HepG2 (cell line): ENCODE results near the gene ZG16. TPM values are rescaled to one million over a fixed set of nuclear protein-coding genes. Genes with fewer than 3 reads are reported as not detected.

ENCODE experiments used
- CBX1 ChIP-seq: IDR thresholded peaks from one replicate; pipeline ENCODE4 v1.6.1; 2016; ENCODE audit warnings: antibody characterized with exemption, low read depth
- CCDC6 ChIP-seq: sonication (generic); formaldehyde crosslinking; IDR thresholded peaks from 2 replicates; pipeline ENCODE4 v1.8.1; 2022; ENCODE audit warnings: mild to moderate bottlenecking, missing genetic modification reagents, moderate library complexity
- DPF2 ChIP-seq: sonication (generic); formaldehyde crosslinking; IDR thresholded peaks from 2 replicates; pipeline ENCODE4 v1.4.0; 2020; ENCODE audit warnings: mild to moderate bottlenecking, low read depth, missing genetic modification reagents, borderline replicate concordance
- HDAC2 ChIP-seq: sonication (generic); formaldehyde crosslinking; IDR thresholded peaks from 2 replicates; pipeline ENCODE4 v1.4.0; 2020; ENCODE audit warnings: missing genetic modification reagents
- ISL2 ChIP-seq: sonication (generic); formaldehyde crosslinking; IDR thresholded peaks from 2 replicates; pipeline ENCODE4 v1.5.0; 2020; ENCODE audit warnings: missing genetic modification reagents
- NONO ChIP-seq, 2 experiments: fragments of 450-650 bp in 1 of 2; sonication (generic) in 1 of 2; formaldehyde crosslinking in 1 of 2; IDR thresholded peaks in 1 of 2; conservative IDR thresholded peaks in 1 of 2; 2 replicates each; pipeline versions ENCODE4 v1.6.1 to v1.8.0; 2017 to 2022; ENCODE audit warnings: mild to moderate bottlenecking in 1 of 2, missing genetic modification reagents in 1 of 2, moderate library complexity in 1 of 2
- SKI ChIP-seq: fragments of 450-650 bp; IDR thresholded peaks from one replicate; pipeline ENCODE4 v1.6.1; 2018; ENCODE audit warnings: mild to moderate bottlenecking; ENCODE audit not compliant: partially characterized antibody
- SOX13 ChIP-seq, 3 experiments: fragments of 450-650 bp in 1 of 3; sonication (generic) in 1 of 3; formaldehyde crosslinking in 1 of 3; IDR thresholded peaks in 2 of 3; conservative IDR thresholded peaks in 1 of 3; 2 replicates each; pipeline versions ENCODE4 v1.5.0 to v1.6.1; 2016 to 2020; ENCODE audit warnings: antibody characterized with exemption in 1 of 3, mild to moderate bottlenecking in 1 of 3, missing compliant biosample characterization in 1 of 3, missing genetic modification reagents in 1 of 3, moderate library complexity in 1 of 3
- TMF1 ChIP-seq: sonication (generic); formaldehyde crosslinking; IDR thresholded peaks from 2 replicates; pipeline ENCODE4 v1.8.1; 2022; ENCODE audit warnings: low read depth, missing genetic modification reagents
- UBTF ChIP-seq: sonication (generic); formaldehyde crosslinking; IDR thresholded peaks from 2 replicates; pipeline ENCODE4 v1.4.0; 2020; ENCODE audit warnings: mild to moderate bottlenecking, missing genetic modification reagents
- ZBTB42 ChIP-seq: sonication (generic); formaldehyde crosslinking; IDR thresholded peaks from 2 replicates; pipeline ENCODE4 v1.5.0; 2020; ENCODE audit warnings: mild to moderate bottlenecking, missing genetic modification reagents
- ZFP90 ChIP-seq: sonication (generic); formaldehyde crosslinking; IDR thresholded peaks from 2 replicates; pipeline ENCODE4 v1.8.0; 2022; ENCODE audit warnings: missing genetic modification reagents, mild to moderate bottlenecking, inconsistent platforms, borderline replicate concordance
- ZNF543 ChIP-seq: sonication (generic); formaldehyde crosslinking; IDR thresholded peaks from 2 replicates; pipeline ENCODE4 v1.4.0; 2020; ENCODE audit warnings: mild to moderate bottlenecking, missing genetic modification reagents
- ZNF747 ChIP-seq: sonication (generic); formaldehyde crosslinking; IDR thresholded peaks from 2 replicates; pipeline ENCODE4 v1.8.1; 2023; ENCODE audit warnings: missing genetic modification reagents, mild to moderate bottlenecking, borderline replicate concordance
- polyA plus RNA-seq, 8 experiments: library from polyadenylated mRNA; depleted of rRNA in 3 of 8; stranded (reverse) in 7 of 8; unstranded in 1 of 8; fragments of >200 nt; fragmentation: Illumina TruSeq in 4 of 8; extraction: Trizol in 4 of 8; gene quantifications; 2 replicates each; pipeline versions ENCODE4 v1.2.1 to v1.2.3, GENCODE V29; 2011 to 2016; ENCODE audit warnings: low read depth in 4 of 8, missing spikeins in 1 of 8, mixed read lengths in 1 of 8; ENCODE audit not compliant: insufficient read depth in 1 of 8
- total RNA-seq, 5 experiments: library from RNA; depleted of rRNA; stranded (reverse); fragments of >200 nt; fragmentation: Illumina TruSeq; extraction: Trizol; gene quantifications; 2 replicates each; pipeline ENCODE4 v1.2.3, GENCODE V29; 2016; ENCODE audit warnings: low read depth in 1 of 5
- TF ChIP-seq, protein P1 (sequence below): sonication (generic); formaldehyde crosslinking; IDR thresholded peaks from 2 replicates; pipeline ENCODE4 v1.4.0; 2020; ENCODE audit warnings: low read depth, missing genetic modification reagents
- TF ChIP-seq, protein P2 (sequence below): fragments of 450-650 bp; IDR thresholded peaks from 2 replicates; pipeline ENCODE4 v1.6.1; 2017; ENCODE audit warnings: mild to moderate bottlenecking
- TF ChIP-seq, protein P3 (sequence below): sonication (generic); formaldehyde crosslinking; IDR thresholded peaks from 2 replicates; pipeline ENCODE4 v1.8.0; 2022; ENCODE audit warnings: mild to moderate bottlenecking, missing genetic modification reagents, moderate library complexity

Gene ZG16
- total and polyA plus RNA-seq, 2 of the 13 experiments (the other 11 are each of a cell fraction or from before 2014, with no cell fraction given): 0.04 to 0.07 TPM

DNA sequence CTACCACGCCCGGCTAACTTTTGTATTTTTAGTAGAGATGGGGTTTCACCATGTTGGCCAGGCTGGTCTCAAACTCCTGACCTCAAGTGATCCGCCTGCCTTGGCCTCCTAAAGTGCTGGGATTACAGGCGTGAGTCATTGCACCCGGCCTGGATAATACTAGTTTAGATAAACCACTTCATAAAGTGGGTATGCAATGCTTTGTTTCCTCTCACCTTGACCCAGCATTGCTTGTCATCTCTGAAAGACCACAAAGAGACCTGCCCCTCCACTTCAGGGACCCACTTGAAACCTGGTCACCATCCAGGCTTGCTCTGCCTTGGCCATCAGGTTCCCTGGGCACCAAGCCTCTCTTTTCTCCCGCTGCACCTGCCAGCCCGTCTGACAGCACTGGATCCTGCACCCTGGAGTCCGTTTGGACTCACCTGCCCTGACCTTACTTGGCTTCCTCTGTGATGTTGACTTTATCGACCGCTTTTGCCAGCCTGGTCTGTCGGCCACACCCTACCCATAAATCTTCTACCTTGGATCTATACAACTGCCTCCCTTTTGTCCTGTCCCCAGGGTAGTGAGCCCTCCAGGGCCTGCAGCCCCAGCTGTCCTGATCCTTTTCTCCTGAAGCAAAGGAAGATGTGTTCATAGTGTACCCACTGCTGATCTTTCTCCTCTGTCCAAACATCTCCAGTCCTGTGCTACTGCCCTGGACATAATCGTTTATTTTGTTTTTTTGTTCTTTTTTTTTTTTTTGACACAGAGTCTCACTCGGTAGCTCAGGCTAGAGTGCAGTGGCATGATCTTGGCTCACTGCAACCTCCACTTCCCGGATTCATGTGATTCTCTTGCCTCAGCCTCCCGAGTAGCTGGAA lies 12.7 kb upstream of the ZG16 start (continued):
- TF ChIP-seq, protein P1, sequence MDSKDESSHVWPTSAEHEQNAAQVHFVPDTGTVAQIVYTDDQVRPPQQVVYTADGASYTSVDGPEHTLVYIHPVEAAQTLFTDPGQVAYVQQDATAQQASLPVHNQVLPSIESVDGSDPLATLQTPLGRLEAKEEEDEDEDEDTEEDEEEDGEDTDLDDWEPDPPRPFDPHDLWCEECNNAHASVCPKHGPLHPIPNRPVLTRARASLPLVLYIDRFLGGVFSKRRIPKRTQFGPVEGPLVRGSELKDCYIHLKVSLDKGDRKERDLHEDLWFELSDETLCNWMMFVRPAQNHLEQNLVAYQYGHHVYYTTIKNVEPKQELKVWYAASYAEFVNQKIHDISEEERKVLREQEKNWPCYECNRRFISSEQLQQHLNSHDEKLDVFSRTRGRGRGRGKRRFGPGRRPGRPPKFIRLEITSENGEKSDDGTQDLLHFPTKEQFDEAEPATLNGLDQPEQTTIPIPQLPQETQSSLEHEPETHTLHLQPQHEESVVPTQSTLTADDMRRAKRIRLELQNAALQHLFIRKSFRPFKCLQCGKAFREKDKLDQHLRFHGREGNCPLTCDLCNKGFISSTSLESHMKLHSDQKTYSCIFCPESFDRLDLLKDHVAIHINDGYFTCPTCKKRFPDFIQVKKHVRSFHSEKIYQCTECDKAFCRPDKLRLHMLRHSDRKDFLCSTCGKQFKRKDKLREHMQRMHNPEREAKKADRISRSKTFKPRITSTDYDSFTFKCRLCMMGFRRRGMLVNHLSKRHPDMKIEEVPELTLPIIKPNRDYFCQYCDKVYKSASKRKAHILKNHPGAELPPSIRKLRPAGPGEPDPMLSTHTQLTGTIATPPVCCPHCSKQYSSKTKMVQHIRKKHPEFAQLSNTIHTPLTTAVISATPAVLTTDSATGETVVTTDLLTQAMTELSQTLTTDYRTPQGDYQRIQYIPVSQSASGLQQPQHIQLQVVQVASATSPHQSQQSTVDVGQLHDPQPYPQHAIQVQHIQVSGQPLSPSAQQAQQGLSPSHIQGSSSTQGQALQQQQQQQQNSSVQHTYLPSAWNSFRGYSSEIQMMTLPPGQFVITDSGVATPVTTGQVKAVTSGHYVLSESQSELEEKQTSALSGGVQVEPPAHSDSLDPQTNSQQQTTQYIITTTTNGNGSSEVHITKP: peak; percentile 86
- TF ChIP-seq CBX1 (peak; percentile 86), NONO (IDR thresholded peaks at IDR 0.05) (no peak), NONO (CRISPR knock-in tag; conservative IDR thresholded peaks at IDR 0.05) (peak; percentile 95), SKI (peak; percentile 90), HDAC2 (peak; percentile 99), ZBTB42 (CRISPR knock-in tag) (no peak; the same call in 1 of the 2 replicates), ISL2 (CRISPR knock-in tag) (peak; percentile 92), ZNF747 (peak; percentile 36; the same call in 1 of the 2 replicates), ZFP90 (CRISPR knock-in tag) (peak; percentile 90), ZNF543 (CRISPR knock-in tag) (peak; percentile 66; the same call in 1 of the 2 replicates), CCDC6 (CRISPR knock-in tag) (peak; percentile 93), DPF2 (CRISPR knock-in tag) (peak; percentile 100), UBTF (CRISPR knock-in tag) (peak; percentile 90), SOX13 (IDR thresholded peaks at IDR 0.05) (peak; percentile 73; the same call in 1 of the 2 replicates), SOX13 (CRISPR knock-in tag; conservative IDR thresholded peaks at IDR 0.05 in 1 of 2, IDR thresholded peaks at IDR 0.05 in 1 of 2) (peak in 1 of 2 experiments; percentile 93; a peak in 2 of 4 replicates), TMF1 (CRISPR knock-in tag) (no peak; the same call in none of the 2 replicates)
- TF ChIP-seq, protein P2, sequence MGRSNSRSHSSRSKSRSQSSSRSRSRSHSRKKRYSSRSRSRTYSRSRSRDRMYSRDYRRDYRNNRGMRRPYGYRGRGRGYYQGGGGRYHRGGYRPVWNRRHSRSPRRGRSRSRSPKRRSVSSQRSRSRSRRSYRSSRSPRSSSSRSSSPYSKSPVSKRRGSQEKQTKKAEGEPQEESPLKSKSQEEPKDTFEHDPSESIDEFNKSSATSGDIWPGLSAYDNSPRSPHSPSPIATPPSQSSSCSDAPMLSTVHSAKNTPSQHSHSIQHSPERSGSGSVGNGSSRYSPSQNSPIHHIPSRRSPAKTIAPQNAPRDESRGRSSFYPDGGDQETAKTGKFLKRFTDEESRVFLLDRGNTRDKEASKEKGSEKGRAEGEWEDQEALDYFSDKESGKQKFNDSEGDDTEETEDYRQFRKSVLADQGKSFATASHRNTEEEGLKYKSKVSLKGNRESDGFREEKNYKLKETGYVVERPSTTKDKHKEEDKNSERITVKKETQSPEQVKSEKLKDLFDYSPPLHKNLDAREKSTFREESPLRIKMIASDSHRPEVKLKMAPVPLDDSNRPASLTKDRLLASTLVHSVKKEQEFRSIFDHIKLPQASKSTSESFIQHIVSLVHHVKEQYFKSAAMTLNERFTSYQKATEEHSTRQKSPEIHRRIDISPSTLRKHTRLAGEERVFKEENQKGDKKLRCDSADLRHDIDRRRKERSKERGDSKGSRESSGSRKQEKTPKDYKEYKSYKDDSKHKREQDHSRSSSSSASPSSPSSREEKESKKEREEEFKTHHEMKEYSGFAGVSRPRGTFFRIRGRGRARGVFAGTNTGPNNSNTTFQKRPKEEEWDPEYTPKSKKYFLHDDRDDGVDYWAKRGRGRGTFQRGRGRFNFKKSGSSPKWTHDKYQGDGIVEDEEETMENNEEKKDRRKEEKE: no peak
- TF ChIP-seq, protein P3, sequence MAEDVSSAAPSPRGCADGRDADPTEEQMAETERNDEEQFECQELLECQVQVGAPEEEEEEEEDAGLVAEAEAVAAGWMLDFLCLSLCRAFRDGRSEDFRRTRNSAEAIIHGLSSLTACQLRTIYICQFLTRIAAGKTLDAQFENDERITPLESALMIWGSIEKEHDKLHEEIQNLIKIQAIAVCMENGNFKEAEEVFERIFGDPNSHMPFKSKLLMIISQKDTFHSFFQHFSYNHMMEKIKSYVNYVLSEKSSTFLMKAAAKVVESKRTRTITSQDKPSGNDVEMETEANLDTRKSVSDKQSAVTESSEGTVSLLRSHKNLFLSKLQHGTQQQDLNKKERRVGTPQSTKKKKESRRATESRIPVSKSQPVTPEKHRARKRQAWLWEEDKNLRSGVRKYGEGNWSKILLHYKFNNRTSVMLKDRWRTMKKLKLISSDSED (CRISPR knock-in tag): no peak
